RWPE2 (cell line): Measurements from ENCODE around the gene TRAPPC2L.

Experiments
- ATAC-seq: fragments of 200-7000 bp; cut with Tn5 transposase; 3 replicates; pipeline ENCODE4 v1.9.1; 2021; ENCODE audit warnings: low read depth
- DNase-seq: peaks from one replicate; pipeline ENCODE4 v3.0.0-alpha.2; 2020; ENCODE audit warnings: low spot score
- H3K27ac ChIP-seq: fragments of 450-650 bp; 2 replicates; pipeline ENCODE4 v1.5.1; 2017; ENCODE audit warnings: mild to moderate bottlenecking; ENCODE audit not compliant: poor library complexity, severe bottlenecking
- H3K27me3 ChIP-seq: fragments of 250-450 bp; sonication (Bioruptor Pico); 2 replicates; pipeline ENCODE4 v1.5.1; 2021; ENCODE audit warnings: mild to moderate bottlenecking, moderate library complexity; ENCODE audit not compliant: insufficient read depth, poor library complexity, severe bottlenecking
- H3K36me3 ChIP-seq: fragments of 250-450 bp; sonication (Bioruptor Pico); 2 replicates; pipeline ENCODE4 v1.5.1; 2020; ENCODE audit warnings: low read depth, mild to moderate bottlenecking, moderate library complexity
- H3K4me1 ChIP-seq: fragments of 250-450 bp; sonication (Bioruptor Pico); 2 replicates; pipeline ENCODE4 v1.5.1; 2021; ENCODE audit warnings: mild to moderate bottlenecking, moderate library complexity; ENCODE audit not compliant: insufficient read depth, poor library complexity, severe bottlenecking
- H3K4me3 ChIP-seq: fragments of 250-450 bp; sonication (Bioruptor Pico); 2 replicates; pipeline ENCODE4 v1.5.1; 2021; ENCODE audit warnings: mild to moderate bottlenecking, moderate library complexity; ENCODE audit not compliant: severe bottlenecking
- H3K9me3 ChIP-seq: fragments of 250-450 bp; sonication (Bioruptor Pico); 2 replicates; pipeline ENCODE4 v1.5.1; 2021; ENCODE audit warnings: mild to moderate bottlenecking, moderate library complexity; ENCODE audit not compliant: severe bottlenecking
- TF ChIP-seq, protein P1 (sequence below): fragments of 450-650 bp; IDR thresholded peaks from one replicate; pipeline ENCODE4 v1.5.1; 2017; ENCODE audit warnings: mild to moderate bottlenecking, moderate library complexity; ENCODE audit not compliant: poor library complexity, severe bottlenecking

TRAPPC2L gene

DNA sequence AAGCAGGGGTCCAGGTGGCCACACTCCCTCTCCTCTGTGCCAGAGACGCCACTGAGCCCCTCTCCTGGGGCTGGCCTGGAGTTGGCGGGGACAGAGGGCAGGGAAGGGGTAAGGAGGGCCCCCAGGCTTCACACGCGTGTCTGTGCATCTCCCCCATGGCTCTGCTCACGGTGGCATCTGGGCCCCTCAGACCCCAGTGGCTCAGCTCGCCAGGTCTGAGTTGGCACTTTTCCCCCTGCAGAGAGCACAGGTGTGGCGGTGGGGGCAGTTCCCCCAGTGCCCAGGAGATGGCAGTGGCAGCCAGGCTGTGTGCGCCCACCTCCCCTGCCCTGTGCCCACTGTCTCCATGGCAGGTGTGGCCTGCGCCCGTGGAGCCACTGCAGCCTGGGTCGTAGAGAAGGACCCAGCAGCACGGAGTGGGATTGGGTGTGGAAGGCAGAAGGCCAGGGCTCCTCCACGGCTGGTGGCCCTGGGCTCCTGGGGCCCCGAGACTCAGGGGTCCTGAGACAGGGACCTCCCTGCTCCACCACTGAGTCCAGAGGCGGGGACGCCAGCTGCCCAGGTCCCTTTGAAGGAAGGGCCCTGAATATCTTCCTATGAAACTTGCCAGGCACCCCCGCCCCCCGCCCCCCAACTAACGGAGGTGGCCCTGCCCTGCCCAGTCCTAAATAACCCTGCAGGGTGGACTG, 40.9 kb upstream of the TRAPPC2L start:
- Histone ChIP-seq H3K4me1 (no peaks in the 10 kb centered on the region), H3K9me3 (no peaks in the 10 kb centered on the region), H3K27ac (no peak overlapping the region), H3K4me3 (no peak overlapping the region), H3K27me3 (no peaks in the 10 kb centered on the region), H3K36me3 (no peaks in the 10 kb centered on the region)
- TF ChIP-seq, protein P1, sequence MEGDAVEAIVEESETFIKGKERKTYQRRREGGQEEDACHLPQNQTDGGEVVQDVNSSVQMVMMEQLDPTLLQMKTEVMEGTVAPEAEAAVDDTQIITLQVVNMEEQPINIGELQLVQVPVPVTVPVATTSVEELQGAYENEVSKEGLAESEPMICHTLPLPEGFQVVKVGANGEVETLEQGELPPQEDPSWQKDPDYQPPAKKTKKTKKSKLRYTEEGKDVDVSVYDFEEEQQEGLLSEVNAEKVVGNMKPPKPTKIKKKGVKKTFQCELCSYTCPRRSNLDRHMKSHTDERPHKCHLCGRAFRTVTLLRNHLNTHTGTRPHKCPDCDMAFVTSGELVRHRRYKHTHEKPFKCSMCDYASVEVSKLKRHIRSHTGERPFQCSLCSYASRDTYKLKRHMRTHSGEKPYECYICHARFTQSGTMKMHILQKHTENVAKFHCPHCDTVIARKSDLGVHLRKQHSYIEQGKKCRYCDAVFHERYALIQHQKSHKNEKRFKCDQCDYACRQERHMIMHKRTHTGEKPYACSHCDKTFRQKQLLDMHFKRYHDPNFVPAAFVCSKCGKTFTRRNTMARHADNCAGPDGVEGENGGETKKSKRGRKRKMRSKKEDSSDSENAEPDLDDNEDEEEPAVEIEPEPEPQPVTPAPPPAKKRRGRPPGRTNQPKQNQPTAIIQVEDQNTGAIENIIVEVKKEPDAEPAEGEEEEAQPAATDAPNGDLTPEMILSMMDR: peak; percentile 85
- DNase-seq (no peak), ATAC-seq (peak; percentile 8; the same call in 1 of the 3 replicates)

DNA sequence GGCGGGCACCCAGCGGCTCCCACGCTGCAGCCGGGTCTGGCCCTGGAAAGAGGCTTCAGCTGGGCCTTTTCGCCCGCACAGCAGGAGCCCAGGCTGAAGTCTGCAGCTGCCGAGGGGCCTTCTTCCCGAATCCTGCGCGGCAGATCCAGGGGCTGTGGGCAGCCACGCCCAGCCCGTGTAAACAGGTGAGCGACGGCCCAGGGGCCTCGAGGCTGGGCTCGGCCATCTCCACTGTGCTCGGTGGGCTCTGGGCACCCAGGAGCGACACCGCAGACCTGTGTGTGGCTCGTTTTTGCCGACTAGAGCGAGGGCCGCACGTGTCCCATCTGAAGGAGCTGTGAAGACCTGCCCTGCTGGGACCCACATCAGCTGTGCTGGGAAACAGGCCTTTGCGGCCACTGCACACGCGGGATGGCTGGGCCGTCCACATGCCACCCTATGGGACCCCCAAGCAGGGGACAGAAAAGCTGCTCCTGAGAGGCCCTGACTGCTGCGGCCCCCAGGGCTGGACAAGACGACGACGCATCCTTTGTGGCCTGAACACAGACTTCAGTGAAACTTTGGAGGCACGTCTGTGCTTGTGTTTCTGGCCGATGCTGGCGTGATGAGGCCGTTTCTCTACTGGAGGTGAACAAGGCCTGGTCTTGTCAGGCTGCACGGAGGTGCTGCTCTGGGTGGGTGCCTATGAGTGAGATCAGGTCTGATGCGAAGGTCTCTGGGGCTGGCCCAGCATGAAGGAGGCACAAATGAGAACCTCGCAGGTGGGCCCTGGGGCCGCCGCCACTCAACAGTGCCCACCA, 40.0 kb upstream of the TRAPPC2L start:
- DNase-seq: no peak
- Histone ChIP-seq H3K4me3 (no peak overlapping the region), H3K36me3 (no peaks in the 10 kb centered on the region), H3K27ac (no peak overlapping the region), H3K9me3 (no peaks in the 10 kb centered on the region), H3K27me3 (no peaks in the 10 kb centered on the region), H3K4me1 (no peaks in the 10 kb centered on the region)
- TF ChIP-seq, protein P1: no peak
- ATAC-seq: no peak

DNA sequence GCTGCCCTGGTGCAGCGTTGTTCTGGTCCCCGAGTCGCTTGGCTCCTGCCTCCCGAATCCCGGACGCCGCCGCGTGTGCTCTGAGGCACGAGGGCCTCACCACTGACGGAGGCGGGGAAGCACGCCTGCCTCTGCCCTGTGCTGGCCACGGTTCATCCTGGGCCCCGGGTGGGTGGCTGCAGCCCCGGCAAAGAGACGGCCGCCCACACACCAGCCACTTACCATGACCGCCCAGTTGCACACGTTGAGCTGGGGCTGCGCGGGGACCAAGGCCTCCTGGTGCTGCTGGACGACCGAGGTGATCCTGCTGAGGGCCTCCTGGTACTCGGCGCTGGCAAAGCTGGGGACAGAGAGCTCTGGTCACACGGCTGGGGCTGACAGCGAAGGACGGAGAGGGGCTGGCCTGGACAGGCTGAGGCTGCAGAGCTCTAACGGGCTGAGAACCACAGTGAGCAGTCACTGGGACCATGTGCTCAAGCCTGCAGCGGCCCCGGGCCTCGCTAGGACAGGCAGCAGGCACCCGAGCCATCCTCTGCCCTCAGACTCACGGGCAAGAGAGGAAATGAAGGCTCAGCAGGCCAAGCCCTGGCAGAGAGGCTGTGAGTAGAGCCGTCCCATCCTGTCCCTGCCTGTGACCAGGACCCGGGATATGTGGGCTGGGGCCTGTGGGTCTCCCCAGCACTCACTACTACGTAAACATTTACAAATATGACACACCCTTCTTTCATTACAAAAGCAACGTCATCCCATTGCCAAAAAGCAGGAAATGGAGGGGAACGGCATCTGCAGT, 38.9 kb upstream of the TRAPPC2L start:
- no peaks in the 10 kb centered on the region for H3K36me3 ChIP-seq
- no peaks in the 10 kb centered on the region for H3K9me3 ChIP-seq
- no peak overlapping the region for H3K27ac ChIP-seq
- no peaks in the 10 kb centered on the region for H3K27me3 ChIP-seq
- no peaks in the 10 kb centered on the region for H3K4me1 ChIP-seq
- no peak for DNase-seq
- H3K4me3 ChIP-seq: no peak overlapping the region
- ATAC-seq: no peak; the same call in 2 of the 3 replicates
- TF ChIP-seq, protein P1: no peak

DNA sequence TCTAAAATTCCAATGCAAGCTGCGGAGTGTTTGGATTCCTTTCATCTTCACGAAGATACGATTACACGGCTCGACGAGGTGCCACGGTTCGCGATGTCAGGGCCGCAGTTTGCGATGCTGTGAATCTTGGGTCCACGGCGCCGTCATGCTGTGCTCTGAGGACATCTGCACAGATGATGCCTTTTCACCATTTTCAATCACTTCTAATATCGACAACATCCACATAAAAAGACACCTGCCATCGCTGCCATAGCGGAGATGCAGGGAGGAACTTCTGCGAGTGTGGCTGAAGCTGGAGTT, 38.4 kb upstream of the TRAPPC2L start:
- Histone ChIP-seq H3K4me3 (no peak overlapping the region), H3K27me3 (no peaks in the 10 kb centered on the region), H3K36me3 (no peaks in the 10 kb centered on the region), H3K9me3 (no peaks in the 10 kb centered on the region), H3K4me1 (no peaks in the 10 kb centered on the region), H3K27ac (no peak overlapping the region)
- TF ChIP-seq, protein P1: no peak
- DNase-seq (no peak), ATAC-seq (no peak)
